GM18909 (cell line): ENCODE data around the gene WSCD2.
"Not testable (repeated sequence)": the region's sequence is repeated elsewhere in the genome, so short reads cannot be mapped to it uniquely, and the experiment has no call there.

ENCODE experiments used
- ATAC-seq: cut with Tn5 transposase; IDR thresholded peaks from one replicate; pipeline ENCODE4 v1.9.1; 2021; ENCODE audit warnings: mild to moderate bottlenecking; ENCODE audit not compliant: unreplicated experiment, poor library complexity

The WSCD2 gene

DNA sequence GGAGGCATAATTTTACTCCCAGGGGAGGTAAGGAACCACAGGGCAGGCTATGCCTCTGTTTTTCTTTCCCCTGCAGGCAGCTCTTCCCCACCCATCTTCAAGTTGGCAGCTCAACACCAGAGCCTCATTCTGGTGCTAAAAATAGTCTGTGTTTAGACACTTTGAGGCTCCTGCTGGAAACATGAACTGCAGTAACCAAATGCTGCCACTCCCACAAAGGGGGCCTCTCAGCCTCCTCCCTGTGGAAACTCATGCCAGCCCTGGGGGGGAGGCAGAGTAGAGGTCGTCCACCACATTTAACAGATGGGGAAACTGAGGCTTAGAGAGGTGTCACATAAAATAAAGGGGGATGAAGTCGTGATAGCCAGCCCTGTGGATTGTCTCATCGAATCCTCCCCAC, 61.4 kb downstream of the WSCD2 start:
- ATAC-seq: no peak

DNA sequence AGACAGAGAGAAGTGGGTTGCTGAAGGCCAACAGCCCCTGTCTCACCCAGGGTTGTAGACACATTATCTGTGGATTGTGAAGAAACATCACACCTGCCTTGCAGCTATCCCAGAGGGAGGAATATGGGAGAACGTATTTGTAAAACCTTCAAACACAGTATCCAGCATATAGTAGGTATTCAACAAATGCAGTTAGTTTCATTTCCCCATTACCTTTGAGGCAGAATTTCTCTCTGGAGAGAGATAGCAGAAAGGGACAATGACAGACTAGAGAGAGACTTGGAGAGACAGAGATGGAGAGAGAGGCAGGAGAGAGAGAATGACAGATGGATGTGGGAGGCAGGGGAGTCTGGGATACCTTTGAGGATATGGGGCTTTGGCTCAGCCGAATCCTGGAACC, 62.0 kb downstream of the WSCD2 start:
- ATAC-seq: no peak

- ATAC-seq: no peak
Observed at GRCh38 chr12:108191938-108192337, 62.9 kb downstream of the WSCD2 start.

DNA sequence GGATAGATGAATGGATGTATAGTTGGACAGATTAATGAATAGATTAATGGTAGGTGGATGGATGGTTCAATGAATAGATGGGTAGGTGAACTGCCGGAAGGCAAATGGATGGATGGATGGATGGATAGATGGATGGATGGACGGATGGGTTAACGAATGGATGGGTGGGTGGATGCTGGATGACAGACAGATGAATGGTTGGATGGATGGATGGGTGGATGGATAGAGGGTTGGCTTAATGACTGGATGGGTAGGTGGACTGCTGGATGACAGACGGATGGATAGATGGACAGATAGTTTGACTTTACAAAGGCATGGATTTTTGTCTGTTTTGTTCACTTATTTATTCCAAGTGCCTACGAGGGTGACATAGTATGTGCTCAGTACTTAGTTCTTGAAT, 64.4 kb downstream of the WSCD2 start:
- no peak for ATAC-seq

GRCh38 chr12:108193917-108194316, 64.8 kb downstream of the WSCD2 start:
- no peak for ATAC-seq

DNA sequence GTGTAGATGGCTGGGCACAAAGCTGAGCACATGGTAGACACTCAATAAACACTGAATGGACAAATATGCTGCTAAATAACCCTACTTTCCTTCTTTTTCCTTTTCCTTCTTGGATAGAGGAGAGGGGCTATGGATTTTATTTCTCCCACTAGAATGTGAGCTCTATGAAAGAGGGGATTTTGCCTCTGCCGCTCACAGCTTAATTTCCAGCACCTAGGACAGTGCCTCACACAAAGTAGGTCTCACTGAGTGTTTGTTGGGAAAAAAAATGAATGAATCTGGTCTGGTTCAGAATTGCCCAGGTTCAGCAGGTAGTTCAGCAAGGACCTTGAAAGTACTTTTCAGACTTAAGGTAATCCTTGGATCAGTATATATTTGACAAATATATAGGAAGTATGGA, 65.5 kb downstream of the WSCD2 start:
- no peak for ATAC-seq

DNA sequence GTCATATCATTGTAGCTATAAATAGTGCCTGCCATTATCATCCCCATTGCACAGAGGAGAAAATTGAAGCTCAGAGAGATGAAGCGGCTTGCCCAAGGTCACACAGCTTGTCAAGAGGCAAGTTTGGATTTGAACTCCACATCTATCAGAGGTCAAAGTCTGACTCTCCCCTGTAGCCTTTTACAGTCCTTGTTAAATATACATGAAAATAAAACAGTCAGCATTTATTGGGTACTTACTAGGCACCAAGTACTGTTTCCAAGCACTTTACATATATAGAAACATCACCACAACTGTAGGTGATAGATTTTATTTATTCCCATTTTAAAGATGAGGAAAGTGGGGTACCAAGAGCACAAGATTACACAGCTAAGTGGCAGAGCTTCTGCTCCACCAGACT, 67.2 kb downstream of the WSCD2 start:
- ATAC-seq: no peak

DNA sequence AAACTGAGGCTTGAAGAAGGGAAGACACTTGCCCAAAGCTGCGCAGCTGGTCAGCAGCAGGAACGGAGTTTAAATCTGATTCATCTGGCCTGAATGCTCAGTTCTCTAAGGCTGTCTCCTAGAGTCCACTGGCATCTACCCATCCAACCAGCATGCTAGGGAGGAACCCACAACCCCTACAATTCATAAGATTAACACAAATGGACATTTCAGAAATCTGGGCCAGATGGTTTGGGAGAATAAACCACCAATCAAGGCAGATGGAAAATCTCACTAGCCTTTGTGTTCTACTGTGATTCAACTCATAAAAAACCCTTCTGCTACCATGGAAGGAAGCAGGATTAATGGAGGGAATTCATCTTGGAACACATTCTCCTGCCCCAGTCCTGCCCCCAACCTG, 67.8 kb downstream of the WSCD2 start:
- ATAC-seq: no peak

DNA sequence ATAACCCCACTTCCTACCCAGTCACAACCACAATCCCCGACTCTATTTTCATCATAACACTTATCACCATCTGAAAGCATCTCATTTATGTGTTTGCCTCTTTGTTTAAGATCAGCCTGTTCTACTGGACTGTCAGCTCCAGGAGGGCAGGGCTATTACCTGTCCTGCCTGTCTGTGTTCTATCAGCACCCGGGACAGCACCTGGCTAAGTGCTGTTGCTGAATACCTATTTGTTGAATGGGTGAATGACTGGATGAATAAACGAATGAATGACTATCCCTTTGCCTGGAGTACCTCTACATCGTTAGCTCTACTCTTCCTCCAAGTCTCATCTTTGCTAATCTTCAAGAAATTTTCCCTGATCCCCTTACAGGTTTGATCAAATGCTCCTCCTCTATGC, 69.0 kb downstream of the WSCD2 start:
- ATAC-seq: no peak

- no peak for ATAC-seq
Observed at GRCh38 chr12:108199106-108199505, 70.0 kb downstream of the WSCD2 start.

GRCh38 chr12:108201808-108202207, 72.7 kb downstream of the WSCD2 start:
- ATAC-seq: no peak

GRCh38 chr12:108204117-108204987, 75.3 kb downstream of the WSCD2 start:
- ATAC-seq: no peak

- ATAC-seq: no peak
Observed at GRCh38 chr12:108205864-108206263, 76.8 kb downstream of the WSCD2 start.

- no peak for ATAC-seq
Observed at GRCh38 chr12:108207791-108208730, 79.0 kb downstream of the WSCD2 start.

GRCh38 chr12:108210001-108210400, 80.9 kb downstream of the WSCD2 start:
- ATAC-seq: no peak

- ATAC-seq: no peak
Observed at GRCh38 chr12:108211157-108211556, 82.1 kb downstream of the WSCD2 start.

GRCh38 chr12:108213871-108214445, 84.9 kb downstream of the WSCD2 start:
- no peak for ATAC-seq

DNA sequence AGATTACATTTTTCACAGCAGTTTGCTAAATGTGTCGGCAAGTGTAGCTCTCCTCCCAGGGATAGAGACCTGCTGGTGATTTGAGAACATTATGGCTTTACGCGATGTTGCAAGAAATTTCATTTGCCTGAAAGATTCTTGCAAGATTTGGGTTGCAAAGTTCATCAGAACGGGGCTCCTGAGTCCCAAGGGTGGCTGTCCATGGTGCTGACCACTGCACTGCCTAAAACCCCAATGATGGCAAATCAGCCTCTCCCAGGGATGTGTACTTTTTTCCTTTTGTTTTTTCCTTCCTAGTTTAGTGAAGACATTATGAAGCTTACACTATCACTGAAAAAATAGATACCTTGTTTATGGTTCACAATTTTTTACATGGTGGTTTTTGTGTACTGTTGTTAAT, 85.4 kb downstream of the WSCD2 start:
- no peak for ATAC-seq

GRCh38 chr12:108215458-108215857, 86.4 kb downstream of the WSCD2 start:
- no peak for ATAC-seq

GRCh38 chr12:108218921-108219320, 89.8 kb downstream of the WSCD2 start:
- ATAC-seq: no peak

- not testable (repeated sequence) for ATAC-seq
Observed at GRCh38 chr12:108225101-108225500, 96.0 kb downstream of the WSCD2 start.
